HepG2 (cell line): ENCODE results near the gene GDAP1L1. TPM values are rescaled to one million over a fixed set of nuclear protein-coding genes. Genes with fewer than 3 reads are reported as not detected.

ENCODE experiments used
- GATAD1 ChIP-seq: IDR thresholded peaks from 2 replicates; pipeline ENCODE4 v1.6.1; 2016; ENCODE audit warnings: missing genetic modification reagents, missing compliant biosample characterization
- HNRNPLL ChIP-seq: fragments of 200-400 bp; formaldehyde crosslinking; IDR thresholded peaks from 2 replicates; pipeline ENCODE4 v1.6.1; 2017; ENCODE audit warnings: mild to moderate bottlenecking, low read depth, low read length; ENCODE audit not compliant: poor library complexity, severe bottlenecking
- ISX ChIP-seq: sonication (generic); formaldehyde crosslinking; conservative IDR thresholded peaks from 2 replicates; pipeline ENCODE4 v1.5.0; 2020; ENCODE audit warnings: missing genetic modification reagents
- PAX8 ChIP-seq: sonication (generic); formaldehyde crosslinking; IDR thresholded peaks from 2 replicates; pipeline ENCODE4 v1.8.0; 2022; ENCODE audit warnings: mild to moderate bottlenecking, missing genetic modification reagents, borderline replicate concordance
- POLR2G ChIP-seq: fragments of 200-400 bp; formaldehyde crosslinking; IDR thresholded peaks from 2 replicates; pipeline ENCODE4 v1.6.1; 2018; ENCODE audit warnings: mild to moderate bottlenecking, low read depth, low read length, moderate library complexity
- RBFOX2 ChIP-seq: fragments of 200-400 bp; formaldehyde crosslinking; IDR thresholded peaks from 2 replicates; pipeline ENCODE4 v1.6.1; 2017; ENCODE audit warnings: low read depth, mild to moderate bottlenecking, low read length
- SMAD3 ChIP-seq: sonication (generic); formaldehyde crosslinking; IDR thresholded peaks from 2 replicates; pipeline ENCODE4 v1.4.0; 2020; ENCODE audit warnings: missing genetic modification reagents
- SRSF1 ChIP-seq: fragments of 200-400 bp; formaldehyde crosslinking; optimal IDR thresholded peaks from 2 replicates; pipeline ENCODE3; 2017; ENCODE audit warnings: mild to moderate bottlenecking, low read depth, low read length, moderate library complexity
- TAF1 ChIP-seq: sonication (generic); formaldehyde crosslinking; IDR thresholded peaks from 2 replicates; pipeline ENCODE4 v1.4.0; 2020; ENCODE audit warnings: missing genetic modification reagents
- TEAD3 ChIP-seq: optimal IDR thresholded peaks from 2 replicates; pipeline ENCODE3; 2016; ENCODE audit warnings: borderline replicate concordance
- U2AF2 ChIP-seq: fragments of 200-400 bp; formaldehyde crosslinking; IDR thresholded peaks from 2 replicates; pipeline ENCODE4 v1.6.1; 2017; ENCODE audit warnings: low read depth, mild to moderate bottlenecking, low read length
- ZC3H13 ChIP-seq: sonication (generic); formaldehyde crosslinking; IDR thresholded peaks from 2 replicates; pipeline ENCODE4 v1.8.1; 2023; ENCODE audit warnings: mild to moderate bottlenecking, missing genetic modification reagents, moderate library complexity
- ZNF333 ChIP-seq: sonication (generic); formaldehyde crosslinking; IDR thresholded peaks from 2 replicates; pipeline ENCODE4 v1.4.0; 2020; ENCODE audit warnings: mild to moderate bottlenecking, missing genetic modification reagents, borderline replicate concordance
- ZNF367 ChIP-seq: sonication (generic); formaldehyde crosslinking; IDR thresholded peaks from 2 replicates; pipeline ENCODE4 v1.4.0; 2020; ENCODE audit warnings: missing genetic modification reagents, borderline replicate concordance
- ZNF468 ChIP-seq: sonication (generic); formaldehyde crosslinking; IDR thresholded peaks from 2 replicates; pipeline ENCODE4 v1.8.0; 2022; ENCODE audit warnings: mild to moderate bottlenecking, moderate library complexity, missing genetic modification reagents
- ZNF550 ChIP-seq: sonication (generic); formaldehyde crosslinking; IDR thresholded peaks from 2 replicates; pipeline ENCODE4 v1.4.0; 2020; ENCODE audit warnings: mild to moderate bottlenecking, missing genetic modification reagents, borderline replicate concordance
- ZNF558 ChIP-seq: sonication (generic); formaldehyde crosslinking; IDR thresholded peaks from 2 replicates; pipeline ENCODE4 v1.9.0; 2022; ENCODE audit warnings: mild to moderate bottlenecking, missing genetic modification reagents, borderline replicate concordance
- ZNF703 ChIP-seq: sonication (generic); formaldehyde crosslinking; IDR thresholded peaks from 2 replicates; pipeline ENCODE4 v1.5.1; 2020; ENCODE audit warnings: missing genetic modification reagents, mild to moderate bottlenecking, moderate library complexity, borderline replicate concordance
- ZNF709 ChIP-seq: sonication (generic); formaldehyde crosslinking; IDR thresholded peaks from 2 replicates; pipeline ENCODE4 v1.5.0; 2020; ENCODE audit warnings: mild to moderate bottlenecking, missing genetic modification reagents
- ZZZ3 ChIP-seq: sonication (generic); formaldehyde crosslinking; IDR thresholded peaks from 2 replicates; pipeline ENCODE4 v1.4.0; 2020; ENCODE audit warnings: missing genetic modification reagents, mild to moderate bottlenecking, borderline replicate concordance
- polyA plus RNA-seq, 8 experiments: library from polyadenylated mRNA; depleted of rRNA in 3 of 8; stranded (reverse) in 7 of 8; unstranded in 1 of 8; fragments of >200 nt; fragmentation: Illumina TruSeq in 4 of 8; extraction: Trizol in 4 of 8; gene quantifications; 2 replicates each; pipeline versions ENCODE4 v1.2.1 to v1.2.3, GENCODE V29; 2011 to 2016; ENCODE audit warnings: low read depth in 4 of 8, missing spikeins in 1 of 8, mixed read lengths in 1 of 8; ENCODE audit not compliant: insufficient read depth in 1 of 8
- total RNA-seq, 5 experiments: library from RNA; depleted of rRNA; stranded (reverse); fragments of >200 nt; fragmentation: Illumina TruSeq; extraction: Trizol; gene quantifications; 2 replicates each; pipeline ENCODE4 v1.2.3, GENCODE V29; 2016; ENCODE audit warnings: low read depth in 1 of 5
- TF ChIP-seq, protein P1 (sequence below): sonication (generic); formaldehyde crosslinking; IDR thresholded peaks from 2 replicates; pipeline ENCODE4 v1.9.0; 2022; ENCODE audit warnings: low read depth, missing genetic modification reagents
- TF ChIP-seq, protein P2 (sequence below): sonication (generic); formaldehyde crosslinking; IDR thresholded peaks from 2 replicates; pipeline ENCODE4 v1.4.0; 2020; ENCODE audit warnings: missing genetic modification reagents, low read depth, mild to moderate bottlenecking, borderline replicate concordance
- TF ChIP-seq, protein P3 (sequence below): sonication (generic); formaldehyde crosslinking; IDR thresholded peaks from 2 replicates; pipeline ENCODE4 v1.4.0; 2020; ENCODE audit warnings: missing genetic modification reagents
- TF ChIP-seq, protein P4 (sequence below): sonication (generic); formaldehyde crosslinking; IDR thresholded peaks from 2 replicates; pipeline ENCODE4 v1.4.0; 2020; ENCODE audit warnings: missing genetic modification reagents
- TF ChIP-seq, protein P5 (sequence below): sonication (generic); formaldehyde crosslinking; IDR thresholded peaks from 2 replicates; pipeline ENCODE4 v1.8.0; 2022; ENCODE audit warnings: missing genetic modification reagents, low read depth, mild to moderate bottlenecking, borderline replicate concordance
- TF ChIP-seq, protein P6 (sequence below): sonication (generic); formaldehyde crosslinking; IDR thresholded peaks from 2 replicates; pipeline ENCODE4 v1.8.1; 2023; ENCODE audit warnings: mild to moderate bottlenecking, missing genetic modification reagents, borderline replicate concordance

The GDAP1L1 gene
- total and polyA plus RNA-seq, 2 of the 13 experiments (the other 11 are each of a cell fraction or from before 2014, with no cell fraction given), result 0.04 TPM; not detected in 1

DNA sequence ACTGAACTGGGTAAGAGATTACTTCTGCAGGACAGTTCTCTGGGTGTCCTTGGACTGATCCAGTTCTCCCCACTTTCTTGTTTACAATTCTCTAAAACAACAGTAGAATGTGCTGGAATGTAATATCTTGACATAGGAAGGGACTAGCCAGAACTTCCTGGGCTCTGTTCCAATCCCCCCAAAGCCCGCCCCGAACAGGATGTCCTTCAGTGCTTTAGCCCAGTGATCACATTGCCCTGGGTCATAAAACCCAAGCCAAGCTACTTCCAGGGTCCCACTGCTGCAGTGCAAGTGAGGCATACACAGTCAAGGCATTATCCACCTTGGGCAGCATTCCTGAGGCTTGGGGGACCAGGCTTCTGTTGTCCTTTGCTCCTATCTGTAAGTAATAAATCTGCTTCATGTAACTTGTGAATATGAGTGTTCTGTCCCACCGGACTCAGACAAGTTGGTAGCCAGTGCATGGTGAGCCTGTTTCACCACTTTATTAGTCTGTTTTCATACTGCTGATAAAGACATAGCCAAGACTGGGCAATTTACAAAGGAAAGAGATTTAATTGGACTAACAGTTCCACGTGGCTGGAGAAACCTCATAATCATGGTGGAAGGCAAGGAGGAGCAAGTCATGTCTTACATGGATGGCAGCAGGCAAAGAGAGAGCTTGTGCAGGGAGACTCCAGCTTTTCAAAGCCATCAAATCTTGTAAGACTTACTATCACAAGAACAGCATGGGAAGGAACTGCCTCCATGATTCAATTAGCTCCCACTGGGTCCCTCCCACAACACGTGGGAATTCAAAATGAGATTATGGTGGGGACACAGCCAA lies 40.4 kb downstream of the GDAP1L1 start (continued):
- TF ChIP-seq, protein P1, sequence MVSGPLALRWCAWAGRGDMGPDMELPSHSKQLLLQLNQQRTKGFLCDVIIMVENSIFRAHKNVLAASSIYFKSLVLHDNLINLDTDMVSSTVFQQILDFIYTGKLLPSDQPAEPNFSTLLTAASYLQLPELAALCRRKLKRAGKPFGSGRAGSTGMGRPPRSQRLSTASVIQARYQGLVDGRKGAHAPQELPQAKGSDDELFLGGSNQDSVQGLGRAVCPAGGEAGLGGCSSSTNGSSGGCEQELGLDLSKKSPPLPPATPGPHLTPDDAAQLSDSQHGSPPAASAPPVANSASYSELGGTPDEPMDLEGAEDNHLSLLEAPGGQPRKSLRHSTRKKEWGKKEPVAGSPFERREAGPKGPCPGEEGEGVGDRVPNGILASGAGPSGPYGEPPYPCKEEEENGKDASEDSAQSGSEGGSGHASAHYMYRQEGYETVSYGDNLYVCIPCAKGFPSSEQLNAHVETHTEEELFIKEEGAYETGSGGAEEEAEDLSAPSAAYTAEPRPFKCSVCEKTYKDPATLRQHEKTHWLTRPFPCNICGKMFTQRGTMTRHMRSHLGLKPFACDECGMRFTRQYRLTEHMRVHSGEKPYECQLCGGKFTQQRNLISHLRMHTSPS, result no peak
- no peak for TF ChIP-seq POLR2G
- TF ChIP-seq, protein P2, sequence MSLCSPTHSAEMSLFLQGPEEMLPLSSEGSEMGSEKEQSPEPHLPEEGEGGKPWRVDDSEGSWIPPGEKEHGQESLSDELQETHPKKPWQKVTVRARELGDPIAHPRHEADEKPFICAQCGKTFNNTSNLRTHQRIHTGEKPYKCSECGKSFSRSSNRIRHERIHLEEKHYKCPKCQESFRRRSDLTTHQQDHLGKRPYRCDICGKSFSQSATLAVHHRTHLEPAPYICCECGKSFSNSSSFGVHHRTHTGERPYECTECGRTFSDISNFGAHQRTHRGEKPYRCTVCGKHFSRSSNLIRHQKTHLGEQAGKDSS (CRISPR knock-in tag), result 0 out of 2 replicates have a peak, but pooled peaks have one; percentile 46
- TF ChIP-seq ZZZ3 (CRISPR knock-in tag), result no peak
- no peak for TF ChIP-seq ZNF468 (CRISPR knock-in tag)
- TF ChIP-seq, protein P3, sequence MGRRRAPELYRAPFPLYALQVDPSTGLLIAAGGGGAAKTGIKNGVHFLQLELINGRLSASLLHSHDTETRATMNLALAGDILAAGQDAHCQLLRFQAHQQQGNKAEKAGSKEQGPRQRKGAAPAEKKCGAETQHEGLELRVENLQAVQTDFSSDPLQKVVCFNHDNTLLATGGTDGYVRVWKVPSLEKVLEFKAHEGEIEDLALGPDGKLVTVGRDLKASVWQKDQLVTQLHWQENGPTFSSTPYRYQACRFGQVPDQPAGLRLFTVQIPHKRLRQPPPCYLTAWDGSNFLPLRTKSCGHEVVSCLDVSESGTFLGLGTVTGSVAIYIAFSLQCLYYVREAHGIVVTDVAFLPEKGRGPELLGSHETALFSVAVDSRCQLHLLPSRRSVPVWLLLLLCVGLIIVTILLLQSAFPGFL (CRISPR knock-in tag), result no peak
- peak; percentile 97 for TF ChIP-seq TEAD3 (CRISPR knock-in tag)
- TF ChIP-seq ZNF367 (CRISPR knock-in tag), result no peak
- TF ChIP-seq ZNF703 (CRISPR knock-in tag), result no peak
- TF ChIP-seq ZNF558 (CRISPR knock-in tag), result no peak
- no peak for TF ChIP-seq SRSF1
- TF ChIP-seq SMAD3, result no peak
- no peak for TF ChIP-seq PAX8 (CRISPR knock-in tag)
- no peak for TF ChIP-seq RBFOX2
- TF ChIP-seq, protein P4, sequence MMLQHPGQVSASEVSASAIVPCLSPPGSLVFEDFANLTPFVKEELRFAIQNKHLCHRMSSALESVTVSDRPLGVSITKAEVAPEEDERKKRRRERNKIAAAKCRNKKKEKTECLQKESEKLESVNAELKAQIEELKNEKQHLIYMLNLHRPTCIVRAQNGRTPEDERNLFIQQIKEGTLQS (CRISPR knock-in tag), result no peak
- TF ChIP-seq, protein P5, sequence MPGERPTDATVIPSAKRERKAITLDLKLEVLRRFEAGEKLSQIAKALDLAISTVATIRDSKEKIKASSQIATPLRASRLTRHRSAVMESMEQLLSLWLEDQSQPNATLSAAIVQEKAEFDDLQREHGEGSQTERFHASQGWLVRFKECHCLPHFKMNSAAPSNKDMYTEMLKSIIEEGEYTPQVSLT (CRISPR knock-in tag), result no peak
- TF ChIP-seq ZNF333, result no peak
- no peak for TF ChIP-seq ZNF550
- no peak for TF ChIP-seq ZC3H13 (CRISPR knock-in tag)
- no peak for TF ChIP-seq HNRNPLL
- no peak for TF ChIP-seq ISX (CRISPR knock-in tag)
- no peak for TF ChIP-seq TAF1
- TF ChIP-seq ZNF709, result 0 out of 2 replicates have a peak, but pooled peaks have one; percentile 42
- TF ChIP-seq, protein P6, sequence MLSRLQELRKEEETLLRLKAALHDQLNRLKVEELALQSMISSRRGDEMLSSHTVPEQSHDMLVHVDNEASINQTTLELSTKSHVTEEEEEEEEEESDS, result no peak
- TF ChIP-seq GATAD1 (CRISPR knock-in tag), result no peak
- no peak for TF ChIP-seq U2AF2
